ENCODE results near the gene WDR48. TPM values are rescaled to one million over a fixed set of nuclear protein-coding genes. Genes with fewer than 3 reads are reported as not detected.

The WDR48 gene
- total RNA-seq, 1 donor from 2014 or later, result 48.9 TPM

GRCh38 chr3:39075910-39076309, 24.1 kb downstream of the WDR48 start:
- H3K36me3 Mint-ChIP-seq (ENCODE audit: low read depth), result peaks cover 83% of the 10 kb centered on the region
- no peaks in the 10 kb centered on the region for H3K4me1 Mint-ChIP-seq
- ChIA-PET POLR2A (no interaction called here), CTCF (interaction anchor here (1.1 kb wide), 1 partner anchor 212 kb away, joined by 3 read pairs; no protein-coding TSS in a partner anchor)
- H3K27me3 Mint-ChIP-seq, result no peaks in the 10 kb centered on the region
- intact Hi-C loops (cut with micrococcal nuclease), result no loop called here
- H3K27ac Mint-ChIP-seq, result no peak overlapping the region
- DNase-seq, result no peak
- no peak overlapping the region for H3K4me3 Mint-ChIP-seq
- TF ChIP-seq, protein P1, sequence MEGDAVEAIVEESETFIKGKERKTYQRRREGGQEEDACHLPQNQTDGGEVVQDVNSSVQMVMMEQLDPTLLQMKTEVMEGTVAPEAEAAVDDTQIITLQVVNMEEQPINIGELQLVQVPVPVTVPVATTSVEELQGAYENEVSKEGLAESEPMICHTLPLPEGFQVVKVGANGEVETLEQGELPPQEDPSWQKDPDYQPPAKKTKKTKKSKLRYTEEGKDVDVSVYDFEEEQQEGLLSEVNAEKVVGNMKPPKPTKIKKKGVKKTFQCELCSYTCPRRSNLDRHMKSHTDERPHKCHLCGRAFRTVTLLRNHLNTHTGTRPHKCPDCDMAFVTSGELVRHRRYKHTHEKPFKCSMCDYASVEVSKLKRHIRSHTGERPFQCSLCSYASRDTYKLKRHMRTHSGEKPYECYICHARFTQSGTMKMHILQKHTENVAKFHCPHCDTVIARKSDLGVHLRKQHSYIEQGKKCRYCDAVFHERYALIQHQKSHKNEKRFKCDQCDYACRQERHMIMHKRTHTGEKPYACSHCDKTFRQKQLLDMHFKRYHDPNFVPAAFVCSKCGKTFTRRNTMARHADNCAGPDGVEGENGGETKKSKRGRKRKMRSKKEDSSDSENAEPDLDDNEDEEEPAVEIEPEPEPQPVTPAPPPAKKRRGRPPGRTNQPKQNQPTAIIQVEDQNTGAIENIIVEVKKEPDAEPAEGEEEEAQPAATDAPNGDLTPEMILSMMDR (IDR thresholded peaks at IDR 0.05), result no peak
- ATAC-seq (ENCODE audit: low read depth), result no peak
- no peaks in the 10 kb centered on the region for H3K9me3 Mint-ChIP-seq

- DNase-seq (no peak), ATAC-seq (ENCODE audit: low read depth) (no peak)
- H3K36me3 Mint-ChIP-seq (ENCODE audit: low read depth), result peaks cover 77% of the 10 kb centered on the region
- TF ChIP-seq, protein P1 (IDR thresholded peaks at IDR 0.05), result no peak
- ChIA-PET CTCF (interaction anchor here (0.6 to 1.5 kb wide), 2 partner anchors 209 to 213 kb away, joined by 3 read pairs; no protein-coding TSS in a partner anchor), POLR2A (no interaction called here)
- intact Hi-C loops (cut with micrococcal nuclease), result no loop called here
- H3K4me3 Mint-ChIP-seq, result no peak overlapping the region
- H3K4me1 Mint-ChIP-seq, result peaks cover 5% of the 10 kb centered on the region
- H3K9me3 Mint-ChIP-seq, result no peaks in the 10 kb centered on the region
- no peaks in the 10 kb centered on the region for H3K27me3 Mint-ChIP-seq
- no peak overlapping the region for H3K27ac Mint-ChIP-seq
Observed at GRCh38 chr3:39079530-39079929, 27.7 kb downstream of the WDR48 start.

DNA sequence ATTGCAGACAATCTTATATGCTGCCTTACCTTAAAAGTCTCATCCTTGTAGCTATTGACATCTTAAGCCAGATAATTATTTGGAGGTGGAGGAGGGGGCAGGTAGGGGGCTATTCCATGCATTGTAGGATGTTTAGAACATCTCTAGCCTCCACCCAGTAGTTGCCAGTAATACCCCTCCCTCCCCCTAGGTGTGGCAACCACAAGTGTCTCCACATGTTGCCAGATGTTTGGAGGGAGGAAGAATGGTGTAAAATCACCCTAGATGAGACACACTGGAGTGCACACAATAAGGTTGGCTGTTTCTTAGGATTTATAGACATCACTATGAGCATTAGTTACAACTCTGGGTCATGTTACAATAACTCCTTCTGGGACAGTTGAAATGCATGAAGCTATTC, 28.2 kb downstream of the WDR48 start:
- H3K4me3 Mint-ChIP-seq, result no peak overlapping the region
- H3K27me3 Mint-ChIP-seq, result no peaks in the 10 kb centered on the region
- ChIA-PET POLR2A (no interaction called here), CTCF (interaction anchor here (0.6 to 1.5 kb wide), 3 partner anchors 208 to 212 kb away, joined by 3 to 4 read pairs (median 3); no protein-coding TSS in a partner anchor)
- intact Hi-C loops (cut with micrococcal nuclease), result no loop called here
- ATAC-seq (ENCODE audit: low read depth), result no peak
- no peak overlapping the region for H3K27ac Mint-ChIP-seq
- H3K9me3 Mint-ChIP-seq, result no peaks in the 10 kb centered on the region
- H3K36me3 Mint-ChIP-seq (ENCODE audit: low read depth), result peaks cover 74% of the 10 kb centered on the region
- DNase-seq, result no peak
- H3K4me1 Mint-ChIP-seq, result peaks cover 5% of the 10 kb centered on the region
- TF ChIP-seq, protein P1 (IDR thresholded peaks at IDR 0.05), result no peak

DNA sequence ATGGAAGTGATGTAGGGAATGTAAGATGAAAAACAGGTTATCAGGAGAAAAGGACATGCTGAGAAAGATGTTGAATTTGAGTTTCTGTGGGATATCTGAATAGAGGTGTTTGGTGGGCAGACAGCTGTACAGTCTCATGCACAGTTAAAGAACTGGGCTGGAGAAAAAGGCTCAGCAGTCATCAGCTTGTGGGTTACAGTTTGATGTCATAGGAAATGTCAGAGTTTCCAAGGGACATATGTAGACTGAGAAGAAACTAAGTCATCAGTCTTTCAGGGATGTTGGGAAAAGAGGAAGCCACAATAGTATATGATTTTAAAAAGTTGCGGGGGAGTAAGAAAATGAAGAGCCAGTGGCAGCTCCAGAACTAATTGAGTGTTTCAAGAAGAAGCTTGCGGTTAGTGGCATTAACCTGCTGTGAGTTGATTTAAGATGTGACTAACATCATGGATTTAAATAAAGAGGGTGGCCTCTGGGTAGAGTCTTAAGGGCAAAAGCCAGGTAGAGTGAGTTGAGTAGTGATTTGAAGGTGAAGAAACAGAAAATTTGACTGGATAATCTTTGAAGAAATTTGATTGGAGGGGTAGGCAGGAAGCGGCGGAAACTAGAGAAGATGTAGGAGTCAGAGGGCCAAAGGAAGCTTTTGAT, 31.0 kb downstream of the WDR48 start:
- Mint-ChIP-seq H3K27me3 (no peaks in the 10 kb centered on the region), H3K36me3 (ENCODE audit: low read depth) (peaks cover 68% of the 10 kb centered on the region), H3K27ac (no peak overlapping the region), H3K4me1 (peaks cover 25% of the 10 kb centered on the region), H3K4me3 (no peak overlapping the region), H3K9me3 (no peaks in the 10 kb centered on the region)
- DNase-seq (no peak), ATAC-seq (ENCODE audit: low read depth) (no peak)
- POLR2A ChIA-PET, result no interaction called here
- intact Hi-C loops (cut with micrococcal nuclease), result no loop called here
- TF ChIP-seq, protein P1 (IDR thresholded peaks at IDR 0.05), result no peak
- CTCF ChIA-PET, result no interaction called here

GRCh38 chr3:39086144-39086543, 34.3 kb downstream of the WDR48 start:
- Mint-ChIP-seq H3K27me3 (no peaks in the 10 kb centered on the region), H3K9me3 (no peaks in the 10 kb centered on the region), H3K27ac (peak overlapping the region; percentile 67), H3K36me3 (ENCODE audit: low read depth) (peaks cover 76% of the 10 kb centered on the region), H3K4me1 (peaks cover 25% of the 10 kb centered on the region), H3K4me3 (peak overlapping the region; percentile 37)
- DNase-seq, result no peak
- CTCF ChIA-PET, result interaction anchor here (1.0 to 2.0 kb wide), 4 partner anchors 16 to 206 kb away, joined by 3 to 8 read pairs (median 5); no protein-coding TSS in a partner anchor
- intact Hi-C loops (cut with micrococcal nuclease), result loop anchor here (5.0 kb wide), 1 partner anchor 201 kb away; no protein-coding TSS in a partner anchor
- TF ChIP-seq, protein P1 (IDR thresholded peaks at IDR 0.05), result no peak
- peak; percentile 92 for ATAC-seq (ENCODE audit: low read depth)
- POLR2A ChIA-PET, result no interaction called here
